Loucy (cell line): Measurements from ENCODE around the gene PHF21B.
A peak's percentile ranks its signal among the peaks of the same experiment; 100 is the strongest.

Source experiments
- H2AFZ ChIP-seq: fragments of 200-600 bp; sonication (generic); 2 replicates; pipeline ENCODE4 v1.6.0; 2016; ENCODE audit warnings: antibody characterized with exemption, mild to moderate bottlenecking, low read length, moderate library complexity
- H3F3A ChIP-seq: fragments of 200-600 bp; 2 replicates; pipeline ENCODE4 v1.6.0; 2016; ENCODE audit warnings: antibody characterized with exemption, low read depth, mild to moderate bottlenecking
- H3K27me3 ChIP-seq: fragments of 200-600 bp; sonication (generic); 2 replicates; pipeline ENCODE4 v1.6.1; 2014; ENCODE audit warnings: low read length, mild to moderate bottlenecking; ENCODE audit not compliant: insufficient read depth, poor library complexity, severe bottlenecking
- H3K36me3 ChIP-seq: fragments of 200-600 bp; sonication (generic); 2 replicates; pipeline ENCODE4 v1.6.1; 2016; ENCODE audit warnings: low read length; ENCODE audit not compliant: insufficient read depth
- H3K4me1 ChIP-seq: fragments of 200-600 bp; sonication (generic); 2 replicates; pipeline ENCODE4 v1.5.1; 2014; ENCODE audit warnings: low read length, mild to moderate bottlenecking; ENCODE audit not compliant: insufficient read depth, poor library complexity, severe bottlenecking
- H3K4me2 ChIP-seq: fragments of 200-600 bp; sonication (generic); 2 replicates; pipeline ENCODE4 v1.6.0; 2014; ENCODE audit warnings: antibody characterized with exemption, low read length, low read depth, mild to moderate bottlenecking; ENCODE audit not compliant: poor library complexity, severe bottlenecking
- H3K4me3 ChIP-seq: fragments of 200-600 bp; sonication (generic); 2 replicates; pipeline ENCODE4 v1.5.1; 2014; ENCODE audit warnings: low read length, mild to moderate bottlenecking, mixed read lengths; ENCODE audit not compliant: poor library complexity, severe bottlenecking
- H3K79me2 ChIP-seq: fragments of 200-600 bp; sonication (generic); 2 replicates; pipeline ENCODE4 v1.6.1; 2014; ENCODE audit warnings: low read length; ENCODE audit not compliant: insufficient read depth
- H3K9ac ChIP-seq: fragments of 200-600 bp; sonication (generic); 2 replicates; pipeline ENCODE4 v1.6.0; 2014; ENCODE audit warnings: mild to moderate bottlenecking, low read depth, low read length, moderate library complexity; ENCODE audit not compliant: poor library complexity, severe bottlenecking
- H3K9me2 ChIP-seq: fragments of 200-600 bp; sonication (generic); replicated peaks from 2 replicates; pipeline ENCODE4 v1.6.1; 2016; ENCODE audit warnings: low read depth, low read length, mixed read lengths
- H3K9me3 ChIP-seq: fragments of 200-600 bp; sonication (generic); 2 replicates; pipeline ENCODE4 v1.6.1; 2014; ENCODE audit warnings: mild to moderate bottlenecking, antibody characterized with exemption, low read length, low read depth; ENCODE audit not compliant: insufficient read depth
- H4K20me1 ChIP-seq: fragments of 200-600 bp; sonication (generic); 2 replicates; pipeline ENCODE4 v1.6.0; 2014; ENCODE audit warnings: antibody characterized with exemption, low read length, mild to moderate bottlenecking; ENCODE audit not compliant: insufficient read depth, poor library complexity, severe bottlenecking
- CTCF ChIP-seq: fragments of 200-600 bp; sonication (generic); conservative IDR thresholded peaks from 2 replicates; pipeline ENCODE4 v1.5.1; 2014; ENCODE audit warnings: mild to moderate bottlenecking, antibody characterized with exemption, low read length
- EZH2phosphoT487 ChIP-seq: fragments of 200-600 bp; IDR thresholded peaks from 2 replicates; pipeline ENCODE4 v1.6.1; 2018; ENCODE audit warnings: antibody characterized with exemption, mild to moderate bottlenecking, moderate library complexity, borderline replicate concordance

Gene PHF21B

DNA sequence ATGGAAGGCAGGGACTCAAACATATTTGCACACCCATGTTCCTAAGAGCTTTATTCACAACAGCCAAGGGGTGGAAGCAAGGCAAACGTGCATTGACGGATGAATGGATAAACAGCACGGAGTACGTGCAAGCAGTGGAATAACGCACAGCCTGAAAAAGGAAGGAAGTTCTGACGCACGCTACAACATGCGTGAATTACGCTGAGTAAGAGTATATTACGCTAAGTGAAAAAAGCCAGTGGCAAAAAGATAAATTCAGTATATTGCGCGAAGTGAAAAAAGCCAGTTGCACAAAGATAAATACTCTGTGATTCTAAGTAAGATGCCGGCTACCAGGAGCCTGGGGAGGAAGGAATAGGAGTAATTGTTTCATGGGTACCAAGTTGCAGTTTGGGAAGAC, 19.5 kb downstream of the PHF21B start:
- Histone ChIP-seq H3K79me2 (peaks cover 18% of the 10 kb centered on the region; the same call in 1 of the 2 replicates), H3K27me3 (no peaks in the 10 kb centered on the region)

DNA sequence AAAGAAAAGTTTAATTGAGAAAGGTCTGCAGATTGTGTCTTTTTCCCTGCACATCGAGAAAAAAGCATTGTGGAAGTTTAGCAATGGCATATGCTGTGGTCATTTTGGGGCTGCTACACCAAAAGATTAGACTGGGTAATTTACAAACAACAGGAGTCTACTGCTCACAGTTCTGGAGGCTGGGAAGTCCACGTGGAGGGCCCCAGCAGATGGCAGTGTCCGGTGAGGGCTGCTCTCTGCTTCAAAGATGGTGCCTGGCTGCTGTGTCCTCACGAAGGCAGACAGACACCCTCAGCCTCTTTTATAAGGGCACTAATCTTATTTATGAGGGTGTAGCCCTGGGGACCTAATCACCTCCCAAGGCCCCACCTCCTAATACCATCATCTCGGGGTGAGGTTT, 21.1 kb downstream of the PHF21B start:
- Histone ChIP-seq H3K9me2 (no peaks in the 10 kb centered on the region), H3F3A (no peaks in the 10 kb centered on the region), H2AFZ (no peak overlapping the region), H3K9ac (no peak overlapping the region), H3K36me3 (no peaks in the 10 kb centered on the region), H3K4me1 (peaks cover 6% of the 10 kb centered on the region), H3K9me3 (no peaks in the 10 kb centered on the region), H3K27me3 (no peaks in the 10 kb centered on the region), H3K4me2 (no peak overlapping the region), H4K20me1 (no peaks in the 10 kb centered on the region), H3K4me3 (no peak overlapping the region), H3K79me2 (peaks cover 13% of the 10 kb centered on the region; the same call in 1 of the 2 replicates)
- TF ChIP-seq CTCF (peak; percentile 55), EZH2phosphoT487 (no peak)

More for the DNA sequence above, 19.5 kb downstream of the PHF21B start:
- Histone ChIP-seq H3K9ac (no peak overlapping the region), H3K4me1 (peaks cover 20% of the 10 kb centered on the region), H3K36me3 (no peaks in the 10 kb centered on the region), H2AFZ (no peak overlapping the region), H4K20me1 (no peaks in the 10 kb centered on the region), H3K9me2 (no peaks in the 10 kb centered on the region), H3F3A (no peaks in the 10 kb centered on the region), H3K4me3 (no peak overlapping the region), H3K4me2 (no peak overlapping the region), H3K9me3 (no peaks in the 10 kb centered on the region)
- TF ChIP-seq EZH2phosphoT487 (no peak), CTCF (no peak)

- H4K20me1 ChIP-seq: no peaks in the 10 kb centered on the region
- no peaks in the 10 kb centered on the region for H3K9me2 ChIP-seq
- TF ChIP-seq EZH2phosphoT487 (no peak), CTCF (no peak)
- H3K4me1 ChIP-seq: no peaks in the 10 kb centered on the region
- no peaks in the 10 kb centered on the region for H3K36me3 ChIP-seq
- H3K27me3 ChIP-seq: no peaks in the 10 kb centered on the region
- H2AFZ ChIP-seq: no peak overlapping the region
- no peaks in the 10 kb centered on the region for H3K79me2 ChIP-seq
- no peaks in the 10 kb centered on the region for H3K9me3 ChIP-seq
- no peaks in the 10 kb centered on the region for H3F3A ChIP-seq
- no peak overlapping the region for H3K4me2 ChIP-seq
- no peak overlapping the region for H3K4me3 ChIP-seq
- H3K9ac ChIP-seq: no peak overlapping the region
Measured at GRCh38 chr22:44986926-44987325, 22.9 kb downstream of the PHF21B start.
